ENCODE data around the gene CARTPT.
A peak's percentile ranks its signal among the peaks of the same experiment; 100 is the strongest.

CARTPT gene

DNA sequence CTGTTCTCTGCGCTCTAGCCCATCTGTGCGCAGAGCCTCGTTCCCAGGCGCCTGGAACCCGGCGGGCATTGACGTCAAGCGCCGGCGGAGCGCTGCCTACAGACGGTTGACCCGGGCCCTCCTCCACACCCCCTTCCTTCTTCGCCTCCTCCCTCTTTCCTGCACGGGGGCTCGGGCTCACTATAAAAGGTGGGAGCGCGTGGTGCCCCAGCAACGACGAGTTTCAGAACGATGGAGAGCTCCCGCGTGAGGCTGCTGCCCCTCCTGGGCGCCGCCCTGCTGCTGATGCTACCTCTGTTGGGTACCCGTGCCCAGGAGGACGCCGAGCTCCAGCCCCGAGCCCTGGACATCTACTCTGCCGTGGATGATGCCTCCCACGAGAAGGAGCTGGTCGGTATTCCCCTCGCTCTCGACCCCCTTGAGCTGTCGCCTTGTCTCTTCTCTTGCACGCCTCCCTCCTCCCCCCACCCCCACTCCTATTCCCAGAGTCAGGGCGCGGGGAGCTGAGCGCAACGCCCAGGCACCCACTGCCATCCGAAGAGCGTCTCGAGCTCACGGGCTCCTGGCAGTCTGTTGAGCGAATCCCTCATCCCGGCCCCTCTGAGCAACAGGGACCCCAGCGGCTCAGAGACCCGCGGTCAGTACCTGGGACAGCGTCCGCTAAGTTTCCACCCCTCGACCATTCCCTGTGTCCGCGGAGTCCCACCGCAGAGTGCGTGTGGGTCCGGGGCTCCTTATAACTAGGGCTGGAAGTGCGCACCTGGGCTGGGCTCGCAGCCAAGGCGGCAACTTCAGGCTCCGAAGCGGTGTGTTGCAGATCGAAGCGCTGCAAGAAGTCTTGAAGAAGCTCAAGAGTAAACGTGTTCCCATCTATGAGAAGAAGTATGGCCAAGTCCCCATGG lies at the start of gene CARTPT:
Gene CARTPT, plus strand, starts transcription at position 213 of the 902 bp plus-strand sequence. Its CDS starts 19 bp downstream, at position 232.
- DNase-seq (ENCODE audit: low spot score) = no peak

DNA sequence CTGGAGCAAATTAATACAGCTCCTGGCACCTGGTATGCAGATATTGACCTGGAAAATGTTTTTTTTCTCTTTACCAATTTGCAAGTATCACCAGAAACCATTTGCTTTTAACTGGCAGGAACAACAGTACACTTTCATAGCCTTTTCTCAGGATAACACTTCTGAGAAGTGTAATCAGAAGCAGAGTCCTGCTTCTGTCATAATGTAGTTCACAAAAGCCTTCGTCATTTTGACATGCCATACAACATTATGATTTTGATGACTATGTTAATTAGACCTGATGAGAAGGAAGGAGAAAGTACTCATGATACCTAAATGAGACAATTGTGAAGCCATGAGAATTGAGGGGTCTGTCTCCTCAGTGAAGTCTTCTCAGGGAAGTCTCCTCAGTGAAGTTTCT lies 41.1 kb upstream of the CARTPT start:
- DNase-seq (ENCODE audit: low spot score) = no peak

GRCh38 chr5:71679714-71680113 lies 39.4 kb upstream of the CARTPT start:
- DNase-seq (ENCODE audit: low spot score) = no peak

DNA sequence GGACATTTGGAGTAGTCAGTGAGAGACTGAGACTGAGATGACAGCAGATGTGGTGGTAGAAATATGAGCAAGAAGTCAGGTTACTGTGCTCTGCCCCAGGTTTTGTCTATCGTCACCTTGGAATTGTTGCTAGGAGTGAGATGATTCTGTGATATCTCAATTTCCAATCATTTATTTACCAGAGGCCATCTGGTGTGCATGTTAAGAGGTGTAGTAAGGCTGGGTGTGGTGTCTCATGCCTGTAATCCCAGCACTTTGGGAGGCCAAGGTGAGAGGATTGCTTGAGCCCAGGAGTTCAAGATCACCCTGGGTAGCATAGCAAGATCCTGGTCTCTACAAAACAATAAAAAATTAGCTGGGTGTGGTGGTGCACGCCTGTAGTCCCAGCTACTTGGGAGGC lies 38.6 kb upstream of the CARTPT start:
- no peak for DNase-seq (ENCODE audit: low spot score)

DNA sequence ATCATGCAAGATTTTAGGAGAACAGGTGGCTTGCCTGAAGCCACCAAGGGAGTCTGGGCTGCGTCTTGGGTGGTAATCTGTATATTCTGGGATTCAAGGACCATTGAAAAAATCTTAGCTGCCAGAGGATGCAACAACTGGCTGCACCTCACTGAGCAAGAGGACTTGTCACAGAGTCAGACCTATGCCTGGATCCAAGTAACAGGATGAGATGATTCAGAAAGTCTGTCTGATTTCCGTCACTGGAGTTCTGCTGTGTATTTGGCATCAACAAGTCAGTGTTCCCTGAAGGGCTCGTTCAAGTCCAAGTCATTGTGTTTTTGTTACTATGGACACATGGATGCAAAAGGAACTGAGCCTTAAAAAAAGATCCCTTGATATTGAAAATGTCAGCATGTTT lies 37.8 kb upstream of the CARTPT start:
- no peak for DNase-seq (ENCODE audit: low spot score)

DNA sequence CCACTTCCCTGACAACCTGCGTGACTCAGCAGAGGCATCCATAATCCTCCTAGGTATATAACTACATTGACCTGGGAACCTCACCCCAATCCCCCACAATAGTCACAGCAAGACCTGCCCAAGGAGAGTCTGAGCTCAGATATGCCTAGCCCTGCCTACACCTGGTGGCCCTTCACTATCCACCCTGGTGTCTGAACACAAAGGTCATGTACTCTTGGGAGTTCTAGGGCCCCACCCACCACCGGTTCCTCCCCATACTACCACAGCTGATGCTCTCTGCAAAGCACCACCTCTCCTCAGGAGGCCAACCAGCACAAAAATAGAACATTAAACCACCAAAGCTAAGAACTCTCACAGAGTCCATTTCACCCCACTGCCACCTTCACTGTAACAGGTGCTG lies 34.8 kb upstream of the CARTPT start:
- no peak for DNase-seq (ENCODE audit: low spot score)

GRCh38 chr5:71693828-71694427 lies 25.1 kb upstream of the CARTPT start:
- peak; percentile 31 for DNase-seq (ENCODE audit: low spot score)

- no peak for DNase-seq (ENCODE audit: low spot score)
Observed at GRCh38 chr5:71695071-71695470, 24.0 kb upstream of the CARTPT start.

DNA sequence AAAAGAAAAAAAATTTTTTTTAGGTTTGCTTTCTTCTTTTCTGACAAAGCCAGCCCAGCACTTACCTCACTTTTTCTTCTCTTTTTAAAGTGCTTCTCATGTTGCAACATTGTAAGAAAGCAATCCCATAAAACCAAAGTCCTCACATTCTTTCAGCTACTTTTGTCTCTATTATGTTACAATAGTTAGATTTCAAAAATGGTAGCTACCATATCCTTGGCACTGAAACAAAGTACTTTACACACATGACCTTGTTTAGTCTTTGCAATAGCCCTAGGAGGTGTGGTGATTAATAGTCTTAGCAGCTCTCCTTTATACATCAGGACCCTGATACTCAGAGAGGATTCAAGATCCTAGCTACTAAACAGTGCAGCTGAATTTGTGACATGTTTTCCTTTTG lies 23.5 kb upstream of the CARTPT start:
- no peak for DNase-seq (ENCODE audit: low spot score)

GRCh38 chr5:71697967-71698366 lies 21.1 kb upstream of the CARTPT start:
- no peak for DNase-seq (ENCODE audit: low spot score)

- no peak for DNase-seq (ENCODE audit: low spot score)
Observed at GRCh38 chr5:71699233-71699632, 19.8 kb upstream of the CARTPT start.

- no peak for DNase-seq (ENCODE audit: low spot score)
Observed at GRCh38 chr5:71699751-71700150, 19.3 kb upstream of the CARTPT start.

DNA sequence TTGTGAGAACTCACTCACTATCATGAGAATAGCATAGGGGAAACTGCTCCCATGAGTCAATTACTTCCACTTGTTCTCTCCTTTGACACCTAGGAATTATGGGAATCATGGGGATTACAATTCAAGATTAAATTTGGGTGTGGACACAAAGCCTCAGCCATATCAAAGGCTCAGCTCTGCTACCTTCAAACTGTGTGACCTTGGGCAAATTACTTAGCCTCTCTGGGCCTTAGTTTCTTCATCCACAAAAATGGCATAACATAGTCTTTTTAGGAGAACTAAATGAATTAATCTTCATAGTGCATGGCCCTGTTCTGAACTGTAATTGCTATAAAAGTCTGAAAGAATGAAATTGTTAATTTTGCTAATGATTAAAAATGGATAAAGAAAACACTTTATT lies 18.3 kb upstream of the CARTPT start:
- no peak for DNase-seq (ENCODE audit: low spot score)

DNA sequence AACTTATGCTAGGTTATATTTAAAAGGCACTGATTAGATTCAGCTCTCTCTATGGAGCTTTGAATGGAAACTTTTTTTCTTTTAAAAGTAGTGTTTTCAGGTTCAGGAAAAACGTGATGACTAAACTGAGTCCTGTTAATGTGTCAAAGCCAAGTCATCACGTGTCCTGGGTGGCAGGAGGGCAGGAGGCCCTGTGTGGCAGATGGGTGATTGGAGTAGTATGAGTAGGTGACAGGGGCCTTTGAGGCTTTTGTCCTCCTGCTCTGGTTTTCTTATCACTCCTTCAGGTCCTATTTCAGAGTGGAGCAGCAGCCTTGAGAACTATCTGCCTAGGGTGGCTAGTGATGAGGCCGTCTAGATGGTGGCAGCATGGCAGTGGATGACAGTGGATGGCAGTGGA lies 17.7 kb upstream of the CARTPT start:
- no peak for DNase-seq (ENCODE audit: low spot score)

DNA sequence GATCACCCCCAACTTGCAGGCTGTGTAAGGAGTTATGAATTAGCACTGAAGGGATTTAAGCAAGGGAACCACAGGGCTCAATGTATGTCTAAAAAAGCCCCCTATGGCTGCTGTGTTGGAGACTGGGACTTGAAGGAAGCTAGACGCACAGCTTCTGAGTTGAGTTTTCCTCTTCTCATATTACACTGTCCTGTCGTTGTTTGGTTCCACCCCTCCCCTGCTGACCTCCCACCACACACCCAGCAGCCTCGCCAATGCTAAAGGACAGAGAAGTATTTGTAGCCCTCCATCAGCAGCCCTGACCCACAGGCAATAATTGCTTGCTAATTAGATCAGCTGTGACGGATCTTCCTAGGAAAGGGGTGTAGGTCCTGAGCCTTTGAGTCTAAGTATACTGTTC lies 15.1 kb upstream of the CARTPT start:
- no peak for DNase-seq (ENCODE audit: low spot score)

DNA sequence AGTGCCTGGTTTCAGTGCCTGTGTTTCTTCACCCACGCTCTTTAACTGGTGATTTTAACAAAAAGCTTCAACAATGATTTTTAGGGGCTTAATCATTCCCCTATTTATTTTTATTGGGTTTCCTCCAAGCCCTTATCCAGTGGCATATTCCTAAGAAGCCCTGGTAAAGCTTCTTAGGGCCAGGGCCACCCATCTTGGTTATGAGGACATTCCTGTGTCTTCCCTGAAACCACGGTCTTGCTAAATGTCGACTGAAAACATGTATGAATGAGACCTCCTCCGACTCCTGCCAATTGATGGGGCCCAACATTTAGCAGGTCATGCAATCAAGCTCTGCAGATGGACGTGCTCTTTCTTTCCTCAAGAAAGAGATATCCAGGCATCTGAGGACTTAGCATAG lies 13.7 kb upstream of the CARTPT start:
- no peak for DNase-seq (ENCODE audit: low spot score)

DNA sequence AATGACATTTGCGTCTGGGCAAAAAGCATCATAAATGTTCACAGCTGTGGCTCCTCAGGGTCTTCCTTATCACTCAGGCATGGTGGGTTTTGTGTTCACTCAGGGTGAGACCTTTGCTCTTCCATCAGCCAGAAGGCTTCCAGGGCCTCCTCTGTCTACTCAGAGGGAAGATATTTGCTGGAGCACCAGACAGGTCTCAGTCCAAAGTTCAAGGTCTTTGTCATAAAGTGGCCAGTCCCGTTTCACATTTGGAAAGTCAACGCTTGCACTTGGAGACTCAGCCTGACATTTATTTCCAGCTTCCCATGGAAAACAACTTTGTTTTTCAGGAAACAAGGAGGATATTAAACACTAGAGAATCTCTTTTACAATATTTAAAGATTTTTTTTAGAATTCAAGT lies 12.2 kb upstream of the CARTPT start:
- DNase-seq (ENCODE audit: low spot score) = no peak

DNA sequence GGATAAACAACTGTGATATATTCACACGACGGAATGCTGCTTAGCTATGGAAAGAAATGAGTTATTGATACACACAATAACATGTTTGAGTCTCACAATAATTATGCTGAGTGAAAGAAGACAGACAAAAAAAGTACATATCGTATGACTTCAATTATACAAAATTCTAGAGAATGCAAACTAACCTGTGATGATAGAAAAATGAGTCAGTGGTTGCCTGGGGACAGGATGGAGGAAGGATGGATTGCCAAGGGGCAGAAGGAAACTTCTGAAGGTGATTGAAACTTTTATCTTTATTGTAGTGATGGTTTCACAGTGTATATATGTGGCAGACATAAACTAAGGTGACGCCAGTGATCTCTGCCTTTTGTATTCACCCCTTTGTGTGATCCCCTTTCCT lies 7.5 kb upstream of the CARTPT start:
- no peak for DNase-seq (ENCODE audit: low spot score)

DNA sequence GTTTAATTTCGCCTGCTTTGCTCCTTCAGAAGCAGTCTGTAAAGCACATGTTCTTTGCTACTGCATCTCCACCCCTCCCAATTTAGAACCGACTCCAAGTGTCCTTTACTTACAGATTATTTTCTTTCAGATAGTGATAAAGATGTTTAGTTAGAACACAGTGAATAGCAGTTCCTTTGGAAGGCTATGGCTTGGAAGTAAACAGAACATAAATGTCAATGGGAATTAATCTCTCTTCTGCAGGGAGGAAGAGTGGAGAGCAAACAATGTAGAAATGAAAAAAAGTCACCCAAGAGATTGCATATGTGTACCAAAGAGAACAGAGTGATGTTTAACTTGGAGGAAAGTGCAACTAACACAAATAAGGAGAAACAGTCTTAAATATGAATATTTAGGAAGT lies 4.2 kb upstream of the CARTPT start:
- DNase-seq (ENCODE audit: low spot score) = no peak

GRCh38 chr5:71727978-71728377 lies 8.9 kb downstream of the CARTPT start:
- no peak for DNase-seq (ENCODE audit: low spot score)

- no peak for DNase-seq (ENCODE audit: low spot score)
Observed at GRCh38 chr5:71731015-71731414, 11.9 kb downstream of the CARTPT start.

DNA sequence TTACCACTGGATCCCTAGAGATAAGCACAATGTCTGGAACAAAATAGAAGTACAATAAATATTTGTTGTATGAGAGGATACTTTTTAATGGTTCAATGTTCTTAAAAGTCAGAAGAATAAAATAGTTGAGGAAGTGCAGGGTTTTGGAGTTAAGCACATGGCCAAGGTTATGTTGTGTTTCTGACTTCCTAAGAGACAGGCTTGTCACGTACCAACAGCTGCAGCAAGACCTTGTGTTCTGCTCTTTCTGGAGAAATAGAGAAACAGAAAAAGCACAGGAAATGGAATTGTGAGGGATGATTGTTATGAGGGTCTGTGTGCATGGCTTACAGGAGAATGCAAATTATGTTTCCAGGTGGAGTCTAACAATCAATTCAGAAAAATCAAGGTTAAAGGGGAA lies 12.9 kb downstream of the CARTPT start:
- no peak for DNase-seq (ENCODE audit: low spot score)

GRCh38 chr5:71734141-71734540 lies 15.1 kb downstream of the CARTPT start:
- no peak for DNase-seq (ENCODE audit: low spot score)

Measured in SW480 (cell line).